HG03095 (cell line): ENCODE results near the gene DACT2.
"Not testable (repeated sequence)": the region's sequence is repeated elsewhere in the genome, so short reads cannot be mapped to it uniquely, and the experiment has no call there.

ENCODE experiments used
- ATAC-seq: cut with Tn5 transposase; IDR thresholded peaks from one replicate; pipeline ENCODE4 v1.9.1; 2021; ENCODE audit warnings: moderate library complexity; ENCODE audit not compliant: unreplicated experiment

DACT2 gene

DNA sequence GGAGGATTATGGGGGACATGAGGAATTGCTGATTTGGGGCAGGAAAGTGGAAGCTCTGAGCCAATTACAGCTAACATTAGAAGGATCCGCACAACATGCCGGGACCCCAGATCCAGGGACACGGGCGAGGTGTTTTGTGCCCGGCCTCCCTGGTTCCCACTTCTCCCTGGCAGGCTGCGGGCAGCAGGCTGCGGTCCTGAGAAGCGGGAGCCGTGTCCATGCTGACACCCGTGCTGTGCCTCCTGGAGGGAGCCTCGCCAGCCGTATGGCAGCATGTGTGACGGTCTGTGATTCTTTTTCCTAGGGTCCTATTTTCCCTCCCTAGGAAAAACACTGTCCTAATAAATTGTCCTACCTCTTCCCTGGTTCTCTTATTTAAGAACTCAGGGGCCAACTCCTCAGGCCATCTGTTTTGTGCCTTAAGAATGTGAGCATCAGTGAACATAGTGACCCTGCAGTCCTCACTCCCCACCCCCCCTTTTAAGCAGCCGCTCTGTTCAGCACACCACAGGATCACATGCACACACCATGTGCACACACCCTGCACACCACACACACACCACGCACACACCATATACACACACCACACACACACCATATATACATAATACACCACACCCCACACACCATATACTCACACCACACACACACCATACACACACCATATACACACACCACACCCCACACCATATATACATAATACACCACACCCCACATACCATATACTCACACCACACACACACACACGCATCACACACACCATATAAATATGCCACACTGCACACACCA is 49.9 kb downstream of the DACT2 start:
- ATAC-seq: no peak

DNA sequence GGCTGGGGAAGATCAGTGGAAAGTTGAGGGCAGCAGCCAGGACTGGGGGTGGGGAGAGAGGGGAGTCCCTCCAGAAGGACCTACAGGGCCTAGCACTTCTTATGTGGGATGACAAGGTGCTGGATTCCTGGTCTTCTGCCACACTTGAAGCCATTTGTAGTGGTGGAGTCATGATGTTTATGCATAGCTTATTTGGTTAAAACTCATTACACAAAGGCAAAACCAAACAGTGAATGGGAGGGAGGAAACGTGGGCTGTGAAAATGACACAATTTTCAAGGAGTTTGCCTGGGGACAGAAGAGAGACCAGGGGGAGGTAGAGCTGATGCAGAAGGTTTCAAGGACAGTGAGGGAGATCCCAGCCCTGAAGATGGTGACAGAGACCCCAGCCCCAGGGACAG is 50.8 kb downstream of the DACT2 start:
- no peak for ATAC-seq

DNA sequence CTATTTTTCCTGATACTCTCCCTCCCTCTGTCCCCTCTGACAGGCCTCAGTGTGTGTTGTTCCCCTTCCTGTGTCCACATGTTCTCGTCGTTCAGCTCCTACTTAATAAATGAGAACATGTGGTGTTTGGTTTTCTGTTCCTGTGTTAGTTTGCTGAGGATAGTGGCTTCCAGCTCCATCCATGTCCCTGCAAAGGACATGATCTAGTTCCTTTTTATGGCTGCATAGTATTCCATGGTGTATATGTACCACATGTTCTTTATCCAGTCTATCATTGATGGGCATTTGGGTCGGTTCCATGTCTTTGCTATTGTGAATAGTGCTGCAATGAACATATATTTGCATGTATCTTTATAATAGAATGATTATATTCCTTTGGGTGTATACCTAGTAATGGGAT is 51.8 kb downstream of the DACT2 start:
- ATAC-seq: not testable (repeated sequence)

- no peak for ATAC-seq
Measured at GRCh38 chr6:168265827-168266815, 53.5 kb downstream of the DACT2 start.

- no peak for ATAC-seq
Measured at GRCh38 chr6:168265394-168265793, 54.2 kb downstream of the DACT2 start.

- ATAC-seq: no peak
Measured at GRCh38 chr6:168264593-168265335, 54.8 kb downstream of the DACT2 start.

- ATAC-seq: no peak
Measured at GRCh38 chr6:168263351-168263905, 56.1 kb downstream of the DACT2 start.

DNA sequence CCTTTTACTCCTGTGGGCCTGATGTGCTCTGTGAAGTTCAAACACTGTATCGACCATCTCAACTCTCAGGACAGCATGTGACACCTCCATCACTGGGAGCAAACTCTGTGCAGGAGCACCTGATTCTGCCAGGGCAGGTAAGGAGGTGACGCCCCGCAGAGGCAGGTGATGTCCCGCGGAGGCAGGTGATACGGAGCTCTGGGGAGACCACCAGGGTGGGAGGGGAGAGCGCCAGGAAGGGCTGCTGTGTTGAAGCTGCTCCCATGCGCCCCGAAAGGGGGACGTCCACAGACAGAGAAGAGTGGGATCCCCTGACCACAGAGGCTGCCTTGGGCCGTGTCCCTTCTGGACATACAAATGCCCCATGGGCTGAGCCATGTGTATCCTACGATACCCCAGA is 58.3 kb downstream of the DACT2 start:
- no peak for ATAC-seq

- no peak for ATAC-seq
Measured at GRCh38 chr6:168260420-168260987, 59.1 kb downstream of the DACT2 start.

DNA sequence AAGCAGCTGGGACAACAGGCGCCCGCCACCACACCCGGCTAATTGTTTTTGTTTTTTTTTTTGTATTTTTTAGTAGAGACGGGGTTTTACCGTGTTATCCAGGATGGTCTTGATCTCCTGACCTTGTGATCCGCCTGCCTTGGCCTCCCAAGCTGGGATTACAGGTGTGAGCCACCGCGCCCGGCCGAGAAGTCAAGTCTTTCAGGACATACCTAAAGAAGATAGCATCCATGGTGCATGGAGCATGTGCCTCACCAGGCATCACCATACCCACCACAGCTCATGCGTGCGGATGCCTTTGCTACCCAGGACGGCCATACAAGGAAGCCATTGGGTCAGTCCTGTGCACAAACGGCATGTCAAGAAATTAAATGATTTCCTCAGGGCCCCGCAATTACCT is 60.8 kb downstream of the DACT2 start:
- no peak for ATAC-seq

DNA sequence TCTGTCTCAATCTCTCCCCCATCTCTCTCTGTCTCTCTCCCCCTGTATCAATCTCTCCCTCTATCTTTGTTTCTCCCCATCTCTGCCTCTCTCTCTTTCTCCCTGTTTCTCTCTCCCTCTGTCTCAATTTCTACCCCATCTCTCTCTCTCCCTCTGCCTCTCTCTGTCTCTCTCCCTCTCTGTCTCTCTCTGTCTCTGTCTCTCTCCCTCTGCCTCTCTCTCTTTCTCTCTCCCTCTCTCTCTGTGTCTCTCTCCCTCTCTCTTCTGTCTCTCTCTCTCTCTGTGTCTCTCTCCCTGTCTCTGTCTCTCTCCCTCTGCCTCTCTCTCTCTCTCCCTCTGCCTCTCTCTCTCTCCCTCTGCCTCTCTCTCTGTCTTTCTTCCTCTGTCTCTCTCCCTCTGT is 62.6 kb downstream of the DACT2 start:
- no peak for ATAC-seq
